Measurements from ENCODE around the gene KLHL1.

DNA sequence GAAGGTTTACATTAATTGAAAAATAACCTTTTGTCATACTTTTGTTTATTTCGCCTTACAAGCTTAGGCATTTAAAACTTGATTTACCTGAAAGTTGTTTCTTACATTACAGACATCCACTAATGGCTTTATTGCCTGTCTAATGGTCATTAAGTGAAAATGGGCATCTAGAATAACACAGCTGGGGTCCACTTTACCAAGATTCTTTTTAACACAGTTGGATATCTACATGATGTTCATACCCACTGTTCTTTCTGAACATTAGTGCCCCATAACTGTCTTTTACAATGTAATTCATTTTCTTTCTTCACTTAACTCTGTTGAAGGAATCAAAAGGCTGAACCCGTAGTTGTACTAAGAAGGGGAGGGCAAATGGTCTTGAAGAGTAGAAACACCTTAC, 19.8 kb upstream of the KLHL1 start:
- TF ChIP-seq, protein P1, sequence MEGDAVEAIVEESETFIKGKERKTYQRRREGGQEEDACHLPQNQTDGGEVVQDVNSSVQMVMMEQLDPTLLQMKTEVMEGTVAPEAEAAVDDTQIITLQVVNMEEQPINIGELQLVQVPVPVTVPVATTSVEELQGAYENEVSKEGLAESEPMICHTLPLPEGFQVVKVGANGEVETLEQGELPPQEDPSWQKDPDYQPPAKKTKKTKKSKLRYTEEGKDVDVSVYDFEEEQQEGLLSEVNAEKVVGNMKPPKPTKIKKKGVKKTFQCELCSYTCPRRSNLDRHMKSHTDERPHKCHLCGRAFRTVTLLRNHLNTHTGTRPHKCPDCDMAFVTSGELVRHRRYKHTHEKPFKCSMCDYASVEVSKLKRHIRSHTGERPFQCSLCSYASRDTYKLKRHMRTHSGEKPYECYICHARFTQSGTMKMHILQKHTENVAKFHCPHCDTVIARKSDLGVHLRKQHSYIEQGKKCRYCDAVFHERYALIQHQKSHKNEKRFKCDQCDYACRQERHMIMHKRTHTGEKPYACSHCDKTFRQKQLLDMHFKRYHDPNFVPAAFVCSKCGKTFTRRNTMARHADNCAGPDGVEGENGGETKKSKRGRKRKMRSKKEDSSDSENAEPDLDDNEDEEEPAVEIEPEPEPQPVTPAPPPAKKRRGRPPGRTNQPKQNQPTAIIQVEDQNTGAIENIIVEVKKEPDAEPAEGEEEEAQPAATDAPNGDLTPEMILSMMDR (IDR thresholded peaks at IDR 0.05; ENCODE audit: insufficient read depth, low read length) = no peak
- TF ChIP-seq, protein P2, sequence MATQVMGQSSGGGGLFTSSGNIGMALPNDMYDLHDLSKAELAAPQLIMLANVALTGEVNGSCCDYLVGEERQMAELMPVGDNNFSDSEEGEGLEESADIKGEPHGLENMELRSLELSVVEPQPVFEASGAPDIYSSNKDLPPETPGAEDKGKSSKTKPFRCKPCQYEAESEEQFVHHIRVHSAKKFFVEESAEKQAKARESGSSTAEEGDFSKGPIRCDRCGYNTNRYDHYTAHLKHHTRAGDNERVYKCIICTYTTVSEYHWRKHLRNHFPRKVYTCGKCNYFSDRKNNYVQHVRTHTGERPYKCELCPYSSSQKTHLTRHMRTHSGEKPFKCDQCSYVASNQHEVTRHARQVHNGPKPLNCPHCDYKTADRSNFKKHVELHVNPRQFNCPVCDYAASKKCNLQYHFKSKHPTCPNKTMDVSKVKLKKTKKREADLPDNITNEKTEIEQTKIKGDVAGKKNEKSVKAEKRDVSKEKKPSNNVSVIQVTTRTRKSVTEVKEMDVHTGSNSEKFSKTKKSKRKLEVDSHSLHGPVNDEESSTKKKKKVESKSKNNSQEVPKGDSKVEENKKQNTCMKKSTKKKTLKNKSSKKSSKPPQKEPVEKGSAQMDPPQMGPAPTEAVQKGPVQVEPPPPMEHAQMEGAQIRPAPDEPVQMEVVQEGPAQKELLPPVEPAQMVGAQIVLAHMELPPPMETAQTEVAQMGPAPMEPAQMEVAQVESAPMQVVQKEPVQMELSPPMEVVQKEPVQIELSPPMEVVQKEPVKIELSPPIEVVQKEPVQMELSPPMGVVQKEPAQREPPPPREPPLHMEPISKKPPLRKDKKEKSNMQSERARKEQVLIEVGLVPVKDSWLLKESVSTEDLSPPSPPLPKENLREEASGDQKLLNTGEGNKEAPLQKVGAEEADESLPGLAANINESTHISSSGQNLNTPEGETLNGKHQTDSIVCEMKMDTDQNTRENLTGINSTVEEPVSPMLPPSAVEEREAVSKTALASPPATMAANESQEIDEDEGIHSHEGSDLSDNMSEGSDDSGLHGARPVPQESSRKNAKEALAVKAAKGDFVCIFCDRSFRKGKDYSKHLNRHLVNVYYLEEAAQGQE (IDR thresholded peaks at IDR 0.05; ENCODE audit: insufficient replicate concordance, low read depth) = no peak
